ENCODE results near the gene FLT1.

FLT1 gene, protein sequence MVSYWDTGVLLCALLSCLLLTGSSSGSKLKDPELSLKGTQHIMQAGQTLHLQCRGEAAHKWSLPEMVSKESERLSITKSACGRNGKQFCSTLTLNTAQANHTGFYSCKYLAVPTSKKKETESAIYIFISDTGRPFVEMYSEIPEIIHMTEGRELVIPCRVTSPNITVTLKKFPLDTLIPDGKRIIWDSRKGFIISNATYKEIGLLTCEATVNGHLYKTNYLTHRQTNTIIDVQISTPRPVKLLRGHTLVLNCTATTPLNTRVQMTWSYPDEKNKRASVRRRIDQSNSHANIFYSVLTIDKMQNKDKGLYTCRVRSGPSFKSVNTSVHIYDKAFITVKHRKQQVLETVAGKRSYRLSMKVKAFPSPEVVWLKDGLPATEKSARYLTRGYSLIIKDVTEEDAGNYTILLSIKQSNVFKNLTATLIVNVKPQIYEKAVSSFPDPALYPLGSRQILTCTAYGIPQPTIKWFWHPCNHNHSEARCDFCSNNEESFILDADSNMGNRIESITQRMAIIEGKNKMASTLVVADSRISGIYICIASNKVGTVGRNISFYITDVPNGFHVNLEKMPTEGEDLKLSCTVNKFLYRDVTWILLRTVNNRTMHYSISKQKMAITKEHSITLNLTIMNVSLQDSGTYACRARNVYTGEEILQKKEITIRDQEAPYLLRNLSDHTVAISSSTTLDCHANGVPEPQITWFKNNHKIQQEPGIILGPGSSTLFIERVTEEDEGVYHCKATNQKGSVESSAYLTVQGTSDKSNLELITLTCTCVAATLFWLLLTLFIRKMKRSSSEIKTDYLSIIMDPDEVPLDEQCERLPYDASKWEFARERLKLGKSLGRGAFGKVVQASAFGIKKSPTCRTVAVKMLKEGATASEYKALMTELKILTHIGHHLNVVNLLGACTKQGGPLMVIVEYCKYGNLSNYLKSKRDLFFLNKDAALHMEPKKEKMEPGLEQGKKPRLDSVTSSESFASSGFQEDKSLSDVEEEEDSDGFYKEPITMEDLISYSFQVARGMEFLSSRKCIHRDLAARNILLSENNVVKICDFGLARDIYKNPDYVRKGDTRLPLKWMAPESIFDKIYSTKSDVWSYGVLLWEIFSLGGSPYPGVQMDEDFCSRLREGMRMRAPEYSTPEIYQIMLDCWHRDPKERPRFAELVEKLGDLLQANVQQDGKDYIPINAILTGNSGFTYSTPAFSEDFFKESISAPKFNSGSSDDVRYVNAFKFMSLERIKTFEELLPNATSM (N-terminal part only)

DNA sequence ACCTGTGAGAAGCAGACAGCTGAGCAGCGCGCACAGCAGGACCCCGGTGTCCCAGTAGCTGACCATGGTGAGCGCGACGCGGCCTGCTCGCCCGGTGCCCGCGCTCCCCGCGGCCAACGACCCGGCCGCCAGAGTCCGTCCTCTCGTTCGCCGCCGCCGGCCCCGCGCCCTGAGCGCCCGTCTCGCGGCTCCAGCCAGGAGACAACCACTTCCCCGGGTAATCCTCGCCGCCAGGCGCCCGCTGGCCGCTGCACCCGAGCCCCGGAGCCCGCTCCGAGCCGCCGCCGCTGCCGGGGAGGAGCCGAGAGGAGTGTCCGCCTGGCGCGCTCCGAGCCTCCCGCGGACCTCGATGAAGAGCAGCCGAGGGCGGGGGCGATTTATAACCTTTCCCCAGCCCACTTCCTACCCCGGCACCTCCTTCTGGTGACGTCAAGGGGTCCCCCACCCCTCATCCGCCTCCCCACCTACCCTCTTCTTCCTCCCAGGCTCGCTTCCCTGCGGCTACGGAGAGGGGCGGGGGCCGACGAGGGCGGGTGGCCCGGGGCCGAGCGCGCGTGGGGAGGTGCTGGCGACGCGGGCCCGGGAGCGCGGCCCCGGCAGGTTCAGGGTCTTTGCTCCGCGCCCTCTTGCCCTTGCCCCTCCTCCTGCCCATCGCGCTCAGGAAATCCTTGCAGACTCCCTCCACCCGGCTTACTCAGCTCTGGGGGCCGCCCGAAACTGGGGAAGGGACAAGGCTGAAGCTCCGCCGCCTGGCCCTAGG lies at the start of gene FLT1:
TSS of gene FLT1 (minus strand) at position 351 of the 760 bp plus-strand sequence. CDS start at position 66, 285 bp downstream.
- DNase-seq, result no peak

DNA sequence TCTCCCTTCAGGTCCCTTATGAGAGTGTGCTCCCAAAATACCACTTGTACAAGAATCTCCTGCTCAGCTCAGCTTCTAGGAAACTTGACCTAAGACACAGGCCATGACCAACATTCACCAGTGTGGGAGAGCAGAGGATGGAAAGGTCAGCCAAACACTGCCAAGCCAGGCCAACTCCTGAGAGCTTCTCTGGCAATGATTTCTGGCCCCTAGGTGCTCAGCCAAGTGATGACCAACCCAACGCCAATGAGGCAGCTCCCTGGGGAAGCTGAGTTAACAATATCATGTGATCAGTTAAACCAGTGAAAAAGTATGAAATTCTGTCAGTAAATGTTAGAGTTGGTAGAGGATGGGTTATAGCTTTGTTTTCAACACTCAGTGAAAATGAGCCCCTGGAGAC lies 49.1 kb upstream of the FLT1 start:
- DNase-seq, result no peak

DNA sequence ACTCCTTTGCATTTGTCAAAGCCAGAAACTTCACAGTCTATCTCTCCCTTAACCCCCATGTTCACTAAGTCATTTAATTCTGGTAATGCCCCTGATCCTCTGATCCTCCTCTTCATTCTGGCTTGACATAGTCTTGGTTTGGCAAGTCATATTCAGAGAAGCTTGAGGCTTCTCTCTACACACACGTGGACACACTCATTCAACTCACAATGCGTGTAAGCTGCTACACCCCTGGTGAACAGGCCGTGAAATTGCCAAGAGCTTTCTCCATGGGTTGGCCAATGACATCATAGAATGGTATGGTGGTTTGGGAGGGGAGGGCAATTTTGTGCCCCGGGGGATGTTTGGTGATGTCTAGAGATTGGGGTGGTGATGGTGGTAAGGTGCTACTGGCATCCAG lies 47.9 kb upstream of the FLT1 start:
- DNase-seq, result no peak

DNA sequence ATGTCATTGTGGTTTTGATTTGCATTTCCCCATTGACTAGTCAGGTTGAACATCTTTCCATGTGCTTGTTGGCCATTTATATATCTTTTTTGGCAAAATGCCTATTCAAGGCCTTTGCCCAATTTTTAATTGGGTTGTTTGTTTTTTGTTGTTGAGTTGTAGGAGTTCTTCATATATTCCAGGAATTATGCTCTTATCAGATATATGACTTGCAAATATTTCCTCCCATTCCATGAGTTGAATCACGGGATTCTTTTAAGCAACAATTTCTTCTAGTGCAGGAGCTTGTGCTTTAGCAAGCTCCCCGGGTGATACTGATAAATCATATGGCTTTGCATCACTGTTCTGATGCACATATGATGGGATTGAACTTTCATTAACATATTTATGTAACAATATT lies 47.0 kb upstream of the FLT1 start:
- no peak for DNase-seq

DNA sequence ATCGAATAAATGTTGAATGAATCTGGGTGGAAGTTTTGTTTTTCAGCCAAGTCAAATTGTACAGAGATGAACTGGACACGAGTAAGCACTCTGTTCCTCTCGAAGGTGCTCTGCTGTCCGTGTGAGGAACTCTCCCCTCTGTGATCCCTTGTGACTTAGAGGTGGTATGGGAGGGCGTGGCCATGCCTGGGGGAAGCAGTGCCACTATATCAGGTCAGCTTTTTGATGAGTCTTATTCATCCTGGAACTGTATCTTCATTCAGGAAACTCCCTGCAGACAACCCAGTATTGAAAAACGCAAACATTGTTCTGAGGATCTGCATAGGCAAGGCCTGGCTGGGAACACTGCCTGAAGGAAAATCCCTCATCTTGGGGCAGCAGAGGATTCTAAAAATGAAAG lies 45.7 kb upstream of the FLT1 start:
- no peak for DNase-seq

DNA sequence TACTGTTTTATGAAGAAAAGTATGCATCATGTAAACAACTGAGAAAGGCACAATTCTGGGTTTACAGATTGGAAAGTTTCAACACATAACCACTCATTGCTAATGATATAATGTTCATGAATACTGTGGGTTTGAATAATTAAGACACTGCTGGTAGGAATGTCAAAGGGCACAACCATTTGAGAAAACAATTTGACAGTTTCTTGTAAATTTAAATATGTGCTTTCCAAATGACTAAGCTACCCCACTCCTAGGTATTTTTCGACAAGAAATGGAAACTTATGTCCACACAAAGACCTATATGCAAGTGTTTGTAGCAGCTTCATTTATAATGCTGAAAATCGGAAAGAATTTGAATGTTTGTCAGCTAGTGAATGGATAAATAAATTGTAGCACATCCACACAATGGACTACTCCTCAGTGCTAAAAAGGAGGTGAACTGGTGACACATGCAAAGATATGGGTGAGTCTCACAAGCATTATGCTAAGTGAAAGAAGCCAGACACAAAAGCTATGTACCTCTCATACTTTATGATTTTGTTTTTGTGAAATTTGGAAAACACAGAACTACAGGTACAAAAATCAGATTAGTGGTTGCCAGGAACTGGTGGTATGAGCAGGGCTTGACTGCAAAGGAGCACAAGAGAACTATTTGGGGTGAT lies 44.8 kb upstream of the FLT1 start:
- no peak for DNase-seq

DNA sequence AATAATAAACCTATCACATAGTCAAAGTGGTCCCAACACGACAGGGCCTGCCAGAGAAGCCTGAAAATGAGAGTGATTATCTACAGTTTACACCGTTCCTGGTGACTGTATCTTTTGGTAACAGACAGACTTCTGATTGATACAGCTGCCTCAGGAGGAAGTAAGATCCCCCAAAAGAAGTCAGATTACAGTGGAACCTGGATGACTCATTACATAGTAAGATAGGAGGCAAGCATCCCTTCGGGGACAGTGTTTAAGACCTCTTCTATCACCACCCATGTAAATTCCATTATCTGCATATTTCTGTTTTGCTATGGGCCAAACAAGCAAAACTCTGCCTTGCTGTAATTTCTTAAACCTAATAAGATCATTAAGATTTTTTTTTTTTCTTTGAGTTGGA lies 44.0 kb upstream of the FLT1 start:
- no peak for DNase-seq

DNA sequence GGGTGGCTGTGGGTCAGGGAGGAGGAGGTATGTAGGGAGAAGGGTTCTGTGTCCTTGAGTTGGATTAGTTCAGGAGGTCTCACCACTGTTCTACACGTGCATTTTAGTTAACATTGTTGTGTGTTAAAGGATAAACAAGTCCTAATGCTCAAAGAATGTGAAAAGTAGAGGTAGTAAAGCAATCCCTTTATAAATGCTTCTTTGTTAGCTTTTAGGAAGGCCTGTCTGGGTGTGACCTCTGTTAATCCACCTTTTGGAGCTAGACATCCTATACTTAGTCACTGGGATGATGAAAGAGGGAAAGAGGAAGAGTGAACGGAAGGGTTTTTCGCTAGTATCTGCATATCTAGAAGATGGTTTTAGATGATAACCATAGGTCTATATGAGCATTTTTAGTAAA lies 42.2 kb upstream of the FLT1 start:
- DNase-seq, result no peak

DNA sequence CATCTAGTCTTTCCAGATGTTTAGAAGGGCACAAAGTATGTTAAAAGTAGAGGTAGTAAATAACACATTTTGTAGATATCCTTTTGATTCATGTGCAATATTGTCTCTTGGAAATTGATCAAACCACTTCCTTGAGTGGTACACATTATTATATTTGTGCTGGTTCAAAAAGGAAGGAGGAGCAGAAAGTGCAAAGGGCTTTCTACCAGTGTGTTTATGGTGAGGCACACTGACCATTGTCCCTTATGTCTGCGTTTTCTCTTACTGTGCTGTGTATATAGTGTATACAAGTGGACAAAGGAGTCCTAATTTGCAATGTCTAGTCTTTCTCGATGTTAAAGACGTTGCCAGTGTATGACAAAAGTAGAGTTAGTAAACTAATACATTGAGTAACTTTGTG lies 41.4 kb upstream of the FLT1 start:
- no peak for DNase-seq

DNA sequence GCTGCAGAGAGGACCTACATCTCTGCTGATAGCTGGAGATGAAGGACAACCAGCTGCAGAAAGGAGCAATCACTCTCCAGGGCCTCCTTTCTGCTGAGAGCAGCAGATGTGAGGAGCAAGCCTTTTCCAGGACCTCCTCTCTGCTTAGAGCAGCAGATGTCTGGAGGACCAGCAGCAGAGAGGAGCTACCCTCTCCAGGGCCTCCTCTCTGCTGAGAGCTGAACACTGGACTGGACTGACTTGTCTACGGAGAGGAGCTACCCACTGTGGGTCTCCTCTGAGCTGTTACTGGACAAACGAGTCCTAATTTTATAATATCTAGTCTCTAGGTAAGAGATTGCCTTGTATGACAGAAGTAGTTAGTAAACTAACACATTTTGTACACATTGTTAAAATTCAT lies 40.8 kb upstream of the FLT1 start:
- DNase-seq, result no peak

DNA sequence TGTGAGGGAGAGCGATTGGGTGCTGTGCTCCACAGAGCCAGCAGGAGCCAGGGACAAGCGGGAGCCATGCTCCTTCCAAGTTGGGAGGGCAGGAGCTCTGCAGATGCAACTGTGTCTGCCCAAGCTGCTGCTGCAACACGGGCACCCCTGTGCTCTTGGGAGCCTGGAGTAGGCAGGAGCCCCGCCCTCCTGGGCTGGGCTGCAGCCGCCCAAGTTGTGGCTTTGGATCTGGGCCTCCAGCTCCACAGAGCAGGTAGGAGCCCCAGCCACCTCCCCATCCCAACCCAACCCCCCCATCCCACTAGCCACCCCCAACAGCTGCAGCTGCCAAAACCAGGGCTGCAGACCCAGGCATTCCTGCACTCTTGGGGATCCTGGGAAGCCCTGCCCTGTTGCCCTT lies 39.9 kb upstream of the FLT1 start:
- DNase-seq, result no peak

DNA sequence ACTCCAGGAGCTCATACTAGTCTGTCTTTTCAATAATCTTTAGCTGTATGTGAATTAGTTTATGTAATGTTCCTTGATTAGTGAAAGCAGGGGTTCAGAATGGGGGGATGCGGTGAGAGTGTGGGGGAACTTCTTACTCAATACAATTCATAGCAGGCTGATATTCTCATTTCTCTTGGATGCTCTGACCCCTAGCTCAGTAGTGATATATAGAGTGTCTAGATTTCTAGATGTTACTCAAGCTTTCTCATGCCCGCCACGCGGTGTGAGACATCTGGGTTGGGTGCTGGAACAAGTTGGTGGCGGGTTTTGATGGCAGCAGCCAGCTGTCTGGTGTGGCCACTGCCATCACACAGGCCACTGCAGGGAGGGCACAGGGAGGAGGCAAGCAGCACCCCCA lies 39.3 kb upstream of the FLT1 start:
- no peak for DNase-seq

DNA sequence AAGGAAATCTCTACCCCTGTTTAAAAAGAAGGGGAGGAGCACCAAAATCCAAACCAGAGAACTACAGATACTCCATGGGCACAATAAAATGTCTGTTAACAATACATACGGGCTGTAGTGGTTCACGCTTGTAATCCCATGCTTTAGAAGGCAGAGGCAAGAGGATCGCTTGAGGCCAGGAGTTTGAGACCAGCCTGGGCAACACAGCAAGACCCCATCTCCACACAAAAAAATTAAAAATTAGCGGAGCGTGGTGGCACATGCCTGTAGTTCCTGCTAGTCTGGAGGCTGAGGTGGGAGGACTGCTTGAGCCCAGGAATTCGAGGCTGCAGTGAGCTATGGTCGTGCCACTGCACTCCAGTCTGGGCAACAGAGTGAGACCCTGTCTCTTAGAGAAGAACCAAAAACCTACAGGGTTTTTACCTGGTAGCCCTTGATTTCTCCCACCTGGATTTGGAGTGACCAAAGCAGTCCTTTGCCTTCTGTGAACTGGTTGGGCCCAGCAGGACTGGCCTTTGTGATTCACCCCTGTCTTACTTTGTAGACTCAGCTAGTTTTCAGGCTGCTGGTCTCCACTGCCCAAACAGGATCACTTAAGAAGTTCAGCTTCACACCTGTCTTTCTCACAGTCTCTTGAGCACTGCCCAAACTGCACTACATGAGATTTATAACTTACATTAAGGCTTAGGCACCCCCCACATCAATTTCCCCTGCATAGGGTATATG lies 38.7 kb upstream of the FLT1 start:
- no peak for DNase-seq

DNA sequence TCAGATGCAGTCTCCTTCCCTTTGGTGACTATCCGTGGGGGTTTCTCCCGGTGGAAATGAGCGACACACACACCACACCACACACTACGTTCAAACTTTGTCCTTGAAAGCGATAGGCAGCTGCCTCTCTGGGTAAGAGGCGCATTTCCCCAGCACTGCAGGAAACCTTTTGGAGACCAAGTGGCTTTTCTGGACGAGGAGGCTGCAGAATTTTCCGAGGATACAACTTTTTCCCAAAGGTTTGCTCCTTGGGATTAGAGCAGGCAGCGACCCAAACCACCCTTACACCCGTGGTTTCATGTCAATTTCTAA lies 38.2 kb upstream of the FLT1 start:
- no peak for DNase-seq

DNA sequence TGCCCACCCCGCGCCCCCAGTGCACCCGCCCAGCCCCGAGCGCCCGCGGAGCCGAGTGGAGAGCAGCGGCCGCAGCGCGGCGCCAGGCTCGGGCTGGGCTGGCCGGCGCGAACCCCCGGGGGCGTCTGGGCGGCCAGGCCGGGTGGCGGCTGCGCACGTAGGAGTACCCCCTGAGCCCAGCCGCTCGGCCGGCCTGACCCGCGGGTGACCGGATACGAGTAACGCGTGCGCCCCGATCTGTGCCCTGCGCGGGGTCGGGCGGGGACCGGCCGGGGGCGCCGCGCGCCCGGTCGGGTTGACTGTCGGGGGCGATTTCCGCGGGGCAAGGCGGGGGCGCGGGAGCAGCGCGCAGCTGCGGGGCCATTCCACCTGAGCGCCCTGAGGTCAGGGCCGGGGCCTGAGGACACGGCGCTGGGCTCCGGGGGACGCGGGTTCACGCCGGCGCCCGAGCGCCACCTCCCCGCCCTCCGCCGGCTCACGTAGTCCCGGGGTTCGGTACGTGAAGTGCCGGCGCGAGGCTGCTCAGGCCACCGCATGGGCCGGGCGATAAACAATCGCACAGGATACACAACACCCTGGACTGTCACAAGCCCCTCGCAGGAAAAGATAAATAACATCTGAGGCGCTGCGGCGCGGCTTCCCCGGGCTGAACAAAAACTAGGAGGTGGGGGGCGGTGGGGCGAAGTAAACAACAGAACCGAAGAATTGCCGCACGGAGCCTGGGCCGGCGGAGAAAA lies 37.6 kb upstream of the FLT1 start:
- DNase-seq, result no peak

DNA sequence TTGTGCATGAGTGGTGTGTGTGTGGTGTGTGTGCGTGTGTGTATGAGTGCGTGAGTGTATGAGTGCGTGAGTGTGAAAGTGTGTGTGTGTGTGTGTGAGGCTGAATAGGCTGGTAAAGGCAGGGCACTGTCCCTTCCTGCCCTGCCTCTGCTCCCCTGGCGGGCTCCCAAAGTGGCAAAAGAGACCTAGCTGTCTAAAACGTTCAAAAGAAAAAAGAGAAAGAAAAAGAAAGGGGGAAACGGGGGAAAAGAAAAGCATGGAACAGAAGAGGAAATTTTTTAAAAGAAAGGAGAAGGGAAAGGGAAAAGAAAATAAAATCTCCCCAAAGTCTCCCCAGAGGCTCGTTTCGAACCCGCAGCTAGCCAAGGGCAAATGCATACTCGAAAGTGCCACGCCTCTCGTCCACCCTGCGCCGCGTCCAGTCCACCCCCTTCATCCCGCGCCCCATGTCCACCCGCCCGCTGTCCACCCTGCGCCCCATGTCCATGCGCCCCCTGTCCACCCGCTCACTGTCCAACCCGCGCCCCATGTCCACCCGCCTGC lies 37.0 kb upstream of the FLT1 start:
- no peak for DNase-seq

DNA sequence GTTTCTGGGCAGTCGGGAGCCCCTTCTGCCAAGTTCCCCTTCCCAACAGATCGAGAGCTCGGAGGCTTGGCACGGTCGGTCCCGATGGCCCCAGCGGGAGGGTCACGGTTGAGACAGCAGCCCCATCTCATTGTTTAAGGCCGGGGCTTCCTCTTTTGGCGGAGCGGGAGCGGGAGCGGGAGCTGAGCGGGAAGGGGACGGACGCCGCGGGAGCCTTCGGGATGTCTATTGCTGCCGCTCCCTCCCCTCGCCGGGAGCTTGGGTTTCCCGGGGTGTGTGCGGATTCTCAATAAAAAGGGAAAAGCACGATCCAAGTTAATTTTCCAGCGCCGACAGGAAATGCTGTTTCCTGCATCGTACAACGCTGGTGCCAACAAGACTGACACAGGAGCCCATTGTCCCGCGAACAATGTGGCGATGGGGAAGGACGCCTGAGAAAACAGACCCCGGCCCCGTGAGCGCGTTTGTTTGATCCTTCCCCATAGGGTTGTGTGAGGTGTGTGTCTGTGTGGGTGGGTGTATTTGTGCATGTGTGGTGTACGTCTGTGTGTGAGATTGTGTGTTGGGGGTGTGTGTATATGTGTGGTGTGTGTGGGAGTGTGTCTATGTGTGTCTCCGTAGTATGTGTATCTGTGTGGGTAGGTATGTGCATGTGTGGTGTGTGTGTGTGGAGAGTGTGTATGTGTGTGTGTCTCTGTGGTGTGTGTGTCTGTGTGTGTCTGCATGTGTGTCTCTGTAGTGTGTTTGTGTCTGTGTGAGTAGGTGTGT lies 36.3 kb upstream of the FLT1 start:
- peak in 1 of 2 experiments; percentile 3 for DNase-seq

DNA sequence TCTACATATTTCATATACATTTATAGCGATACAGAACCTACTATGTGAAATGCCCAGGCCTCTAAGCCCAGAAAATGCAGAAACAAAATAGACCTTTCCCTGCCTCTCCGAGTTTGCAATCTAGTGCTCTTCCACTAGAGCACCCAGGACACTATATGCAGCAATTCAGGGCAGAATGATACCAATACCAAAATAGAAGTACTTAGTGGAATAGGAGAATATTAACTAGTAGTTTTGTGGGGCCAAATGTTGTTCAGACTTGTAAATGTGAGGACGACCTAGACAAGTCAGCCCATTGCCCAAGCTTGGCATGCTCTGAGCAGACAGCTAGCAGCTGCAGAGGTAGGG lies 35.8 kb upstream of the FLT1 start:
- peak in 1 of 2 experiments; percentile 28 for DNase-seq

DNA sequence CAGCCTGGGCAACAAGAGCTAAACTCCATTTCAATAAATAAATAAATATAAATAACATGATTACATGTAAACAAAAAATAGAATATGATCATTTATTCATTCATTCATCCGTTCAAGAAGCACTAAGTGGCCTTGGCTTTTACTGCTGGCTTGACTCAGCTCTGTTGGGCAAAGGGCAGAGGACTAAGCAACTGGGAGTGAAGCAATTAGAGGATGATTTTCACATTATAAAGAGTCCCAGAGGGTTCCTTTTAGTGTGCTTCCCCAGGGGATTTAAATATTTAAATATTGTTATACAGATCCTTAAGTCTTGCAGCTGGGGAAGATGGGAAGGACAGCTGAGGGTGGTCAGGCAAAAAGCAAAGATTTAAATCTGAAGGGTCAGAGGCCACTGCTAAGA lies 34.9 kb upstream of the FLT1 start:
- no peak for DNase-seq

DNA sequence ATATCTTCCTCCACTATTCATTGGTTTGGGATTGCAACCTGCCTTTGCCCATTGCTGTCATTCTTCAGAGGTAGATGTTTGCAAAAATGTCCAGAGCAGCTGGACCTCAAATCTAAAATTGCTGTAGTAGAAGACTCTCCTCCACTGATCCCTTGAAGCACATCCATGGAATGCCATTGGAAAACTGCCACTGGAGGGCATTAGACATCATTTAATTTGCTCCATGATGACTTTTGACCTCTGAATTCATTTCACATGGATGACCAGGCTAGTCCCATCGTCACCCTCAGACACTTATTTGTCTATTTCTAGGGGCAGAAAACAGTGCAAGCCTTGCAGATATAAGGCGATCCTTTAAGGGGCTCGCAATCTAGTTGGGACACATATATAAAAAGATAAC lies 33.9 kb upstream of the FLT1 start:
- no peak for DNase-seq

All from Kasumi-1 (cell line).